Ammon's horn (tissue), 1 donor: ENCODE measurements around the gene EEF1E1.

Source experiments
- DNase-seq: peaks from one replicate; pipeline ENCODE4 v3.0.0-alpha.2; 2016; ENCODE audit warnings: low spot score

The EEF1E1 gene

DNA sequence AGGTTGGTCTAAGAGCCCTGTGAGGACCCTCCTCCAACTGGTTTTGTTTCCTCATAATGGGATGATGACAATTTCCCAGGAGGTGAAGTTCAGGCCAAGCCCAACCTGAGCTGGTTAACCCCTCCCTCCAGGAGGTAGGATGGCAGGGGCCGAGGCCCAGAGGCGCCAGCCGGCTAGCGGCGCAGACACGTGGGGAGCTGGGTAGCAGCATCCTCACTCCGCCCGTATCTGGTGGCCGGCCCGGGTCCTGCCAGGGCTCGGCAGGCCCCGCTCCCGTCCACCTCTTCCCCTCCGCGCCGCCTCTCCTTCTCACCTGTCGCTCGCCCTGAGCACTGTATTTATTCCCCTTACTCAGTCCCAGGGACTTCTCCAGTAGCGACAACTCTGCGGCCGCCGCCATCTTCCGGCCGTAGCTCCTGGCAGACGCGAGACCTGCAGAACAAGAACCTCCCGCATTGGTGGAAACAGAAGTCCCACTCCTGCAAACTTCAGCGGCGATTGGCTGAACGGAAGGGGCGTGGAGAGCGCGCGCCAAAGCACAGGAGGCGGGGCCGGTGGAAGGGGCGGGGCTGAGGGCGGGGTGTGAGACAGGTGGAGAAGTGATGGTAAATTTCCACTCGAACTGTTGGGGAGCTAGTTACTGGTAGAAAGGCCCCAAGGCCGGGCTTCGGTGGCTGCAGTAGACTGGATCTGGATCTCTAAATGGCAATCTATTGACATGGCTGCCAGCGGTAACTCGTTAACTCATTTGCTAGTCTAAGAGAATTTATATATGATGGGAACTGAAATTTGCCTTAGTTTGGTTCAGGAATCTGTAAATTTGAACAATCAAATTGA is at the start of gene EEF1E1:
Gene EEF1E1 (minus strand): TSS at position 427 of the 837 bp plus-strand sequence. CDS start 27 bp downstream, at position 400.
- DNase-seq, result peak; percentile 98

DNA sequence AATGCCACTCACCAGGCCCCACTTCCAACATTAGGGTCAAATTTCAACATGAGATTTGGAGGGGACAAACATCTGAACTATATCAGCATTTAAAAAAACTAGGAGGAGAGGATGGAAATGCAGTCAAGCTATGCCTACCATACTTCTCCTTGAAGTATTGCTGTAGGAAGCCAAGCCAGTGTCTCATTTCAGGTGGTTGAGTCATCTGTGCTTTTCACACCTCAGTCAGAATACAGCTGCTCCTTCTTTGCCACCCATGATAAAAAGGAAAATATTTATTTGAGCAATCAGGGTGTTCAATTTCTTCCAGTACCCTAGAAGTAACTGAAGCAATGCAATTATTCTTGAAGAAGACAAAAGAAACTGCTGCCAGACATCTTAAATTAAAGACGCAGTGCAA is 47.0 kb upstream of the EEF1E1 start:
- DNase-seq, result no peak

DNA sequence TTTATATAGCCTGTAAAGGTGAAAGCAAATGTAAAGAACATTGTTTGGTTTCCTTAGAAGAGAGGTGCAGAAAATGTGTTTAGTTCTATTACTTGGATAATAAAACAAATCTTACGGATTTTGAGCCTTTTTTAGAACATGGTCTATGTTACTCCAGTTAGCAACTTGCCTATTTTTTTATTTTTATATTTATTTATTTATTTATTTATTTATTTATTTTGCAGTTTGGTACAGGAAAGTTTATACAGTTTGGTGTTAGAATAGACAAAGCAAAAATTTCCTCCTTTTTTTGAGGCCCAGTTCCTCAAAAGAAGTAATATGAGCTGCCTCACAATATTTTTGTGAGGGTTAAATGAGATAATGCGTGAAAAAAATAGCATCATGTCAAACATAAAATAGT is 41.6 kb upstream of the EEF1E1 start:
- no peak for DNase-seq

DNA sequence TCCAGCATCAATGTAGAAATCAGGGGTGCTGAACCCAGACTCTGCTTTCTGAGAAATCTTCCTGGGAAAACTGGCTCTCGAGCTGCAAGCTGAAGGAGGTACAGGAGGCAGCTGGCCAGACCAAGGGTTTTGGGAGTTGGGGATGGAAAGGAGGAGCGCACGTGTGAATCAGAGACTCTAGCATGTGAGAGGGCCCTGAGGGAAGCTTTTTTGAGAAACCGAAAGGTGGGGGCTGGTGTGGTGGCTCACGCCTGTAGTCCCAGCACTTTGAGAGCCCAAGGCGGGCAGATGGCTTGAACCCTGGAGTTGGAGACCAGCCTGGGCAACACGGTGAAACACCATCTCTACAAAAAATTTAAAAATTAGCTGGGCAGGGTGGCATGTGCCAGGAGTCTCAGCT is 37.1 kb upstream of the EEF1E1 start:
- DNase-seq, result no peak

DNA sequence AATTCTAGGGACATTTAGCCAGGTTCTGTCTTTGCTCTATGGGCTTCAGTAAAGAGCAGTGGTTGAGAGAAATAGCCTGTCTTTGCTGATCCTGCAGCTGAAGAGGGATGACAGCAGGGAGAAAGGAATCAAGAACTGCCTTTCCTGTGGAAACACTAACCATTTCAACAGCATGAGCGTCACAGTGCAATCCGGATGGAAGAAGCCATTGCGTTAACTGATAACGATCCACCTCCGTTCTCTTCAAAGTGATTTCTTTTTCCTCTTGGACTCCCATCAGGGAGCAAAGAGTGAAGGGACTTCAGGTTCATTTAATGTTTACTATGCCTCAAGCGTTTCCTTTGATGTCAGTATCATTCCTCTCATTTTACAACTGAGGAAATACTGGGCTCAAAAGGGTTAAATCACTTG is 35.2 kb upstream of the EEF1E1 start:
- DNase-seq, result no peak

DNA sequence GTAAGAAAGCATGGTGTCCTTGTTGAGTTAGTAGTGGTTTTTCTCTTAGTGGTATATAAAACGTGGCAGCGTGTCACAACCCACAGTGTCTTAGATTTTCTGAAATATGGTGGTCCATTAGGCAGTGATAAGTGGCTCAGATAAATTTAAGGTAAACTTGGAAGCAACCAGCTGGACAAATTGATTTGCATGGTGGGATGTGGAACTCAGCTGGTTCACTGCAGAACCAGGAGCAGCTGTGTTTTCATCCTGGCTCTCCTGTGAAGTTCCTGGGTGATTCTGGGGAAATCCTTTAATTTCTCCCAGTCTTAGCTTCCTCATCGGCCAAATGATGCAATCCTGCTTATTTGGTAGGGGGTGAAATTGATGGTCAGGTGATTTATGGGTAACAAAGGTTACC is 32.9 kb upstream of the EEF1E1 start:
- DNase-seq, result no peak

DNA sequence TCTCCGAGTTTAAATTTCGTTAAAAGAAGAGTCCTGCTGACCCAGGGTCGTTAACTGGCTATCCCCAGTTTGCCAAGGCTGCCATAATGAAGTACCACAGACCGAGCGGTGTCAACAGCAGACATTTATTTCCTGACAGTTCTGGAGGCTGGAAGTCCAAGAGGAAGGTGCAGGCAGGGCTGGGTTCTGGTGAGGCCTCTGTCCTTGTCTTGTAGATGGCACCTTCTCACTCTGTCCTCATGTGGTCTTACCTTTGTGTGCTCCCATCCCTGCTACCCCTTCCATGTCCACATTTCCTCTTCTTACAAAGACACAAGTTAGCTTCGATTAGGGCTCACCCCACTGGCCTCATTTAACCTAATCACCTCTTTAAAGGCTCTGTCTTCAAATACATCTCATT is 29.8 kb upstream of the EEF1E1 start:
- DNase-seq, result no peak

DNA sequence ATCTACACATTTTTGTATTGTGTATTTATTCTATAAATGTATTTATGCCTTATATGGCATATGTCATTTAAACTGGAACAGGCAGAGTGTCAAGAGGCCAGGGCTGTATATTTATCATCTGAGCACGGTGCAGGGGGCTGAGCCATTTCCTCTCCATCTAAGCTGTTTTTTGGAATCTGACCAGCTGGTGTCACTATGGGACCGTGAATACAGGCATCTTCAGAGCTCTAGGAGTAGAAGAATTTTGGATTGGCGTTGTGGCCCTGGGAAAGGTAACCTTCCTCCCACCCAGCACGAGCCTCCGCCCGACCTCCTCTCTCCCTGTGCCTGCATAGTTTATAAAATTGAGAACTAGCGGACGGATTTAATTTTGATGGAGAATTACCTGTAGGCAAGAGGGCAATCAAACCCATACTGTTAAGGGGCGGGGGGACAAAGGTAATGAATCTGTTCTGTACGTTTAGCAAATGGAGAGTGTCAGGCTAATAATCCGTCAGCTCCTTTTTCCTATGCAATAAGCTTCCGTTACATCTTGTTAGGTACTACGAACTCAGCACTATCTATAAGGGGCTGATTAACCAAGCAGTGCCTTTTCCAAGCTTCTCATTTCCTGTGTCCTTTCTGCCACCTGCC is 29.0 kb upstream of the EEF1E1 start:
- peak; percentile 80 for DNase-seq

DNA sequence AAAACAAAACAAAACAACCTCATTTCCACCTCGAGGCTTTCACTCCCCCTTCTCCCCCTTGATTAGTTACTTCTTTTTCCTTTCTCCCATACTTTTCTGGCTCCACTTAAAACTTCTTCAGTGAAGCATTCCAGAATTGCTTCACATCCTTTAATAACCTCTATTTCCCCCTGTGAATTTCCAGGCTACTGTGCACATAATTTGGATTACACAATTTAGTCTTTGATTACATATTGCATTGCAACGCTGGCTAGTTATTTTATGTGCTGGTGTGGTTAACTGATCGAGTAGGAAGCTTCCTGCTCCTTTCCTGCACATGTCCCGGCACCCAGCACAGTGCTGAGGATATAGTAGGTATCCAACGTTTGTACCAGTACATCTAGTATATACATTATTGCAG is 28.1 kb upstream of the EEF1E1 start:
- DNase-seq, result no peak

DNA sequence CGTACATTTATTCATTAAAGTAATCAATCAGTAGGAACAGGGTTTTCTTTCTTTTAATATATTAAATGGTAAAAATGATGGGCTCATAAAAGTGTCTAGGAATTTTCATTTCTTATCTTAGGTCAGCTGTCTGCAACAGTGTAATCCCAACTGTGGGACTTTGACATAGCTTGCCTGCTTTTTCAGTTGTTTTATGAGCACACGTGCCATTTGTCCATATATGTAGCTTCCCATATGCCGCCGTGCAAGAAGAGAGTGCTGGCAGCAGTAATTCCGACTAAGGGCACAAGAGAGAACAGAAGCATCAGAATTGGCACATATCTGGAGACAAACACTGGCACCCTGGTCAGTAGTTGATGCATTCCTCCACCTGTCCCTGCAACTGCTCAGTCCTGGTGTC is 20.9 kb upstream of the EEF1E1 start:
- DNase-seq, result no peak

DNA sequence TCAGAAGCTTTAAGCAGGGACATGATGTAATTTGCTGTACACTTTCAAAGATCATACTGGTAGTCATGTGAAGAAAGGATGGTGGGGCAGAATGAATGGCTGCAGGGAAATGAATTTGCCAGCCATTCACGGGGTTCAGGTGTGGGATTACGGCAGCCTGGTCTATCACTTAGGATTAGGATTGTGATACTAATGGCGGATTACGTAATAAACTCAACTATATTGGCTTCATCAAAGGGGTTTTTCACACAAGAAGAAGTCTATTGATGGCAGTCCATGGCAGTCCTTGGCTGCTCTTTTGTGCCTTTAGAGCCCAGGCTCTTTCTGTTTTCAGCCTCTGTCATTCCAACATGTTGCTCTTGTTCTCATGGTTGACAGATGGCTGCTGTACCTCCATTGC is 12.6 kb upstream of the EEF1E1 start:
- no peak for DNase-seq

DNA sequence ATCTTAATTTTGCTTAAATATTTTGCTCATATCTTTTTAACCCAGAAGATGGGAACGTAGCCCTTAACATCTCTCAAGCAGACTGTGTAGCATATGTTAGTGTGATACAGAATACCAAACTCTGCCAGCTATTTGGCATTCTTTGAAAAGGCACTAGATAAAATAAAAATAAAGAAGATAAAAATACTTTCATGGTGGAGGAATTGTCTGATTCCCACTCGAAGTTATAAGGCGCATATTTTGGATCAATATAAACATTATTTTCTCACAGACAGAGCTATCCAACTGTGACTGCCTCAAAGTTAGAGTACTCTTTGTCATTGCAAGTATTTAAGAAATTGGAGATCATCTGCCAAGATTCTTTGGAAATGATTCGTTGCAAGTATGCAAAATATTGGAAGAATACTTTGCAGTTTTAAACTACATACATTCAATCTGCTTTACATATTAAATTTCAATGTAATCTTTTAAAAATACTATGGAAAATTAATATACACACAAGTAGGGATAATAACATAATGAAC is 10.8 kb upstream of the EEF1E1 start:
- DNase-seq, result no peak

DNA sequence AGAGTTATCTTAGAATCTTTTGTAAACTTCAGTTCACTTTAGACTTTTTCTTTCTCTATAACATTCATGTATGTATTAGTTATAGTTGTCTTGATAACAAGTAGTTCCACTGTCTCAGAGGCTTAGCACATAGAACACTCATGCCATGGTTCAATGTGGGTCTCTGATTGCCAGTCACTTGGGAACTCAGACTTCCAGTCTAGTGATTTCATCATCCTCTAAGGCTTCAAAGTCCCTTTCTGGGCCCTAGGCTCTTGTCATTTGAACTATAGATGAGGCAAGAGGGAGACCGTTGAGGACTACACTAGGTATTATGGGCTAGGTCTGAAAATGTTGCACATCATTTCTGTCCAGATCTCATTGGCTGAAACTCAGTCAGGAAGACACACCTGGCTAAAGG is 8.4 kb upstream of the EEF1E1 start:
- no peak for DNase-seq

DNA sequence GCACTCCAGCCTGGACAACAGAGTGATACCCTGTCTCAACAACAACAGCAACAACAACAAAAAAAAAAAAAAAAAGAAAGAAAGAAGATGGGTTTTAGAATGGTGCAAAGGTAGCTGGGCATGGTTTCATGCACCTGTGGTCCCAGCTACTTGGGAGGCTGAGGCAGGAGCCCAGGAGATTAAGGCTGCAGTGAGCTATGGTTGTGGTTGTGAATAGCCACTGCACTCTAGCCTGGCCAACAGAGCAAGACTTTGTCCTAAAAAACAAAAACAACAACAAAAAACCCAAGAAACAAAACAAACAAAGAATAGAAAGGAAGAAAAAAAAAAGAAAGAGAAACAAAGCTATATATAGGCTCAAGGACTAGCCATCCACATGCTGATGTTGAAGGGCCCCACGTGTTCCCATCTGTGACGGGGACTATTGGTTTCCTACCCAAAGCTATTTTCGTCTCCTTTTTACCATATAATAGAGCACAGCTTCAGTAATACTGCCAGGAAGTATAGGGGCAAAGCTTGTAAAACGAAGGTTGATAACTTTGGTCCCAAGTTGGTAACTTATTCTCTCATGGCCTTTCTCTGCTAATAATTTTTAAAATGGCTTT is 7.9 kb upstream of the EEF1E1 start:
- DNase-seq, result no peak

DNA sequence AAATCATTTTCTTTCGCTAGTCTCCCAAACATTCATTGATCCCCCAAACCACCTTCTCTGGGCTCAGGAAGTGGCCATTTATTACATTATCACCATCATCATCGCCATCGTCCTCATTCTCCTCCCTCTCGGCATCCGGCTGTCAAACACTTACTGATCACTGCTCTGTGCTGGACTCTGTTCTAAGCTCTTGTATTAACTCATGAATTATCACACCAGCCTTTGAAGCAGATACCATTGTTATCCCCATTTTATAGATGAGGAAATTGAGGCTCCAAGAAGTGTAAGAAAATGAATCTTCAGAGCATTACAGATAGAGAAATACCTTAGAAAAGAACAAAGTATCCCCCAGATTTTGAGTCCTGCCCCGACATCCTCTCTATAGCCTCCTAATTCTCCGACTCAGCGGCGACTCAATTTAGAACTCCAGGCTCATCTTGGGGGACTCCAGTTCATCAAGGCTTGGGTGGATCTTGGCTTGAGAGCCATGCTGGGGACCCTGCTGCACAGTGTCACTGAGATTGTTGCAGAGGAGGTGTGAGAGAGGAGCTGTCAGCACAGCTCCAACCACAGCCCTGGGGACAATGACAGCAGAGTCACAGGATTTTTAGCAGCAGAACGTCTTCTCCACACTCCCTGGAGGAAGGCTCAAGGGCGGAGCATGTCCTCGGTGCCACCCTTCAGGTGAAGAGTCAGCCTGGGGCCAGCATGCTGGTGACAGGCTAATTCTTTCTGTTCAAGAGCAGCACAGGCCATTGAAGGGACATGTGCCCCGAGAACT is 6.6 kb upstream of the EEF1E1 start:
- DNase-seq, result no peak

DNA sequence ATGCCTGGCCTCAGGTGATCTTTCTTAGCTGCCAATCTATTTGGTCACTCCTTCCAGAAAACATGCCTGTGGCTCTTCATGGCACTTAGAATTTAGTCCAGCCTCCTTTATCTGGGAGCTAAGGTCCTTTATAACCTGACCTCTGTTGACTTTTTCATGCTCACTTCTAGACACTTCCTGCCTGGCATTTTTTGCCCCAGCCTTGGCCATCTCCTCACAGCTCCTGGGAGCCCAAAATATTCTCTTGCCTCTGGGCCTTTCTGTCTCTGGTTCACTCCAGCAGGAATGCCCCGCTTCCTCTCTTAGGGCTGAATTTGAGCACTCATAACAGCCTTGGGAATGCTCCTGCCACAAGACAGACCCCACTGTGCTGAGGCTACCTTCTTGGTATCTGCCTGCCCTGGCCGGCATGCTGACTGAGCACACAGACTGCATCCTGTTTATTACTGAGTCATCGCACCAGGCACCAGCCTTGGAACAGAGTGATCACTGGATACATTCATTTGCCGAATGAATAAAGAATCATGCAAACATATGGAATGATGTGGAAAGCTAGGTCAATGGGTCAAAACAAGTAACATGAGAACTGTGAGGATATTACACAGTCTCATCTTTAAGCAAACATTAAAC is 5.8 kb upstream of the EEF1E1 start:
- DNase-seq, result peak; percentile 25

DNA sequence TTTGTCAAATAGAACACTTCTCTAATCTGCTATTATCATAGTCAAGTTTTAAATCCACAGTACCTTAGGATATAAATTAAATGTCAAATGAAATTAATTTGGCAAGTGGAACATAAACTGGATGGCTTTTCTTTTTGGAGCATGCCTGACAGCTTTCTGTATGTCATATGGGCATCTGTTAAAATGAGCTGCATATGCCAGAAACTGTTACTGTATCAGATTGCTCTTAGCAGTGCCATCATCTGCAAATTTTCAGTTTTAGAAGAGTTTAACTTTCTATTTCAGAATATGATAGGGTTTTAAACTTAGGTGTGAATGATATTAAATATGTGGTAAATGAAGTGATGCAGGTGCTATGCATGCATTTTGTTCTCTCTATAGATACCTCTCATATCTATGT is 3.4 kb upstream of the EEF1E1 start:
- DNase-seq, result no peak

DNA sequence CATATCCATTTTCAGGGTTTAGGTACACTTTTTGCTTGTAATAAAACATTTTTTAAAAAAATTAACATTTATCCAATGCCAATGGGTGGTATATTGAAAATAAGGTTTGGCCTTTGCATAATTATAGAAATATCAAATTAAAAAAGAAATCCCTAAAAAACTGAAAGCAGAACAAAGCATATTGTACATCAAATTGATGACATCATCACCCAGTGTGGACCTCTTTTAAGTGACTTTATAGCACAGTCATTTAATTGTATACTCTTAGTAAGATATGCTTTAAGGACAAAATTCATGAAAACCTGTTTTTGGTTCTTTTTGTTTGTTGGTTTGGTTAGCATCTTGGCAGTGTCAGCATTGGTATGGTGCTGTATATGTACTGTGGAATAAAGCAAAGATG is 1.4 kb upstream of the EEF1E1 start:
- DNase-seq, result no peak

DNA sequence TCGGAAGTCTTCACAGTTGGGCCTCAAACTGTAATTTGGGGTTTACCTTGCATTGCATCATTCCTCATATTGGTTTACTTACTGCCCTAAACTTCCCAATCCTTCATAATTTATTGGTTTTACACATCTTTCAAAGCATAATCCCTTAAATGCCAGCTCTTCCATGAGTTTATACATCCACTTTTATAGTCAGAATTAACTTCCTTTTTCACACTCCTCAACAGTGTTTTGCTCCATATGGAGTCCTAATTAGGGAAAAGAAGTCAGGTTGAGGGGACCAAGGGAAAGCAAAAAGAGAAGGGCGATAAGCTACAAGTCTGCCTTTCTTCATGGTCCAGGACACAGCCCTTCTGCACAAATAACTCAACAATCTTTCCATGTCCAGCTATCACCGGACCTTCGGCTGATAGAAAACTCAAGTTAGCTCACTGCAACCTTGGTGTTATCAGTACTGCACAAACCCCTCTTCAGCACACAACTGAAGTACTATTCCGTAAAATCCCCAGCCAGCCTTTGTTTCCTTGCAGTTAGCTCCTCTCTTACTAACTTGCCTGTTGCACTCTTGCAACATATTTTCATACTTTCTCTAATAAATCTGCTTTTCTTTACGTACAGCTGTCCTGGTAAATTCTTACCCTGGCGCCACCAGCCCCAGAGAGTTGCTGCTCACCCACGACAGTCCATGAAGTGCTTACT is 2.0 kb downstream of the EEF1E1 start:
- DNase-seq, result no peak

DNA sequence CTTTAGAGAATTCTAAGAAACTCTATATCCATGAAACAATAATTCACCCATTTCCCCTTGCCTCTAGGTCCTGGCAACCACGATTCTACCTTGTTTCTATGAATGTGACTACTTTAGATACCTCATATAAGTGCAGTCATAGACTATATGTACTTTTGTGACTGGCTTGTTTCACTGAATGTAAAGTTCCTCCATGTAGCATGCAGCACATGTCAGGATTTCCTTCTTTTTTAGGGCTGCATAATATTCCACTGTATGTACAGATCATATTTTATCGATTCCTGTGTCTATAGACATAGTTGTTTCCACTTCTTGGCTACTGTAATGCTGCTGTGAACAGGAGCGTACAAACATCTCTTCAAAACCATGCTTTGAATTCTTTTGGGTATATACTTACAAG is 11.7 kb downstream of the EEF1E1 start:
- DNase-seq, result no peak

DNA sequence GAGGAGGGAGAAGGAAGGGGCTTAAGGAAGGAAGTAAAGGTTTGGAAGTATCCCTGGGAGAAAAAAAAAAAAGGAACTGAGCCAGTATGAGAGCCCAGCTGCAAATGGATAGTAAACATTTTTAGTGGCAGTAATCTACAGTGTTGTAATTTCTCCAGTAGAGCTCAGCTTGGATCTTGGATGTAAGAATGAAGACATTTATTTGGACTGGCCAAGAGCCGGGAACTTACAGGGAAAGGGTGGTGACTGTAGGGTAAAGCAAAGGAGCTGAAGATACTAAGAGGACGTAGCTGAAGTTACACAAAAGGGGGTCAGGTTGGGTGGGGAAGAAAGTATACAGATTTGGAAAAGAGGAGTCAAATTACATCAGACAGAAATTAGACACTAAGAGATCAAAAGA is 13.5 kb downstream of the EEF1E1 start:
- no peak for DNase-seq
